KMS-11 (cell line): ENCODE measurements around the gene REPS2.

ENCODE experiments used
- H2AFZ ChIP-seq: fragments of 200-600 bp; sonication (generic); 2 replicates; pipeline ENCODE4 v1.6.1; 2016; ENCODE audit warnings: antibody characterized with exemption, mixed run types, low read depth
- H3K27ac ChIP-seq: fragments of 200-600 bp; sonication (generic); 2 replicates; pipeline ENCODE4 v1.6.1; 2016; ENCODE audit warnings: mild to moderate bottlenecking, mixed run types
- H3K27me3 ChIP-seq: fragments of 200-600 bp; sonication (generic); 2 replicates; pipeline ENCODE4 v1.6.1; 2017; ENCODE audit warnings: mild to moderate bottlenecking, low read depth, mixed run types, moderate library complexity; ENCODE audit not compliant: insufficient read depth
- H3K36me3 ChIP-seq: fragments of 200-600 bp; sonication (generic); 2 replicates; pipeline ENCODE4 v1.6.1; 2017; ENCODE audit warnings: mild to moderate bottlenecking, mixed run types; ENCODE audit not compliant: insufficient read depth
- H3K4me1 ChIP-seq: fragments of 200-600 bp; sonication (generic); 2 replicates; pipeline ENCODE4 v1.6.1; 2016; ENCODE audit warnings: mild to moderate bottlenecking, low read depth, mixed run types; ENCODE audit not compliant: poor library complexity, severe bottlenecking
- H3K4me2 ChIP-seq: fragments of 200-600 bp; sonication (generic); 2 replicates; pipeline ENCODE4 v1.7.0; 2016; ENCODE audit warnings: mild to moderate bottlenecking, mixed run types
- H3K4me3 ChIP-seq: fragments of 200-600 bp; sonication (generic); IDR thresholded peaks from 2 replicates; pipeline ENCODE4 v1.6.1; 2017; ENCODE audit warnings: low read depth, low read length, mixed read lengths; ENCODE audit not compliant: insufficient read depth
- H3K79me2 ChIP-seq: fragments of 200-600 bp; sonication (generic); 2 replicates; pipeline ENCODE4 v1.6.1; 2016; ENCODE audit warnings: low read depth, mixed run types; ENCODE audit not compliant: insufficient read depth
- H3K9ac ChIP-seq: fragments of 200-600 bp; sonication (generic); 2 replicates; pipeline ENCODE4 v1.6.1; 2016; ENCODE audit warnings: mild to moderate bottlenecking, mixed run types
- H4K20me1 ChIP-seq: fragments of 200-600 bp; sonication (generic); 2 replicates; pipeline ENCODE4 v1.6.1; 2016; ENCODE audit warnings: mild to moderate bottlenecking, mixed run types; ENCODE audit not compliant: insufficient read depth
- CTCF ChIP-seq: fragments of 200-600 bp; sonication (generic); conservative IDR thresholded peaks from 2 replicates; pipeline ENCODE4 v1.6.1; 2017; ENCODE audit warnings: low read depth, mild to moderate bottlenecking, antibody characterized with exemption, low read length, moderate library complexity, mixed read lengths

REPS2 gene

GRCh38 chrX:17047224-17047623, 100.8 kb downstream of the REPS2 start:
- H3K9ac ChIP-seq = no peak overlapping the region
- no peaks in the 10 kb centered on the region for H3K36me3 ChIP-seq
- H3K27ac ChIP-seq = no peak overlapping the region
- H3K27me3 ChIP-seq = no peaks in the 10 kb centered on the region
- TF ChIP-seq CTCF = no peak
- H3K79me2 ChIP-seq = no peaks in the 10 kb centered on the region
- no peak overlapping the region for H3K4me3 ChIP-seq
- H2AFZ ChIP-seq = no peak overlapping the region
- peaks cover 9% of the 10 kb centered on the region for H3K4me1 ChIP-seq
- H3K4me2 ChIP-seq = no peak overlapping the region
- H4K20me1 ChIP-seq = no peaks in the 10 kb centered on the region

DNA sequence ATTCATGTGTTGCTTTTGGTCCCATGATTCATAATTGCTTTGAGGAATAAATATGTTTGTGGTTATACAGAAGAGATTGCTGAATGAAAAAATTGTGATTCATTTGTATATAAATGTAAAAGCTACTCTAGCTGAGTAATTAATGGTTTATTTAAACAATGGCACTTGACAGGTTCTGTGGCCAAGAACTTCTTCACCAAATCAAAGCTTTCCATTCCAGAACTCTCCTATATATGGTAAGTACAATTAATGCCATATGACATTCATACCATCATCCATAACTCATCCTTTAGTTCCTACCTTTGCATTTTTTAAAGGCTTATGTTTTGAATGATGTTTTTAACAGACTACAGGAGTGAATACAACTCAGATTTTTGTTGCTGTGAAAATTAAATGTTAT, 105.8 kb downstream of the REPS2 start:
- H3K4me1 ChIP-seq = no peaks in the 10 kb centered on the region
- no peaks in the 10 kb centered on the region for H3K36me3 ChIP-seq
- no peak overlapping the region for H3K27ac ChIP-seq
- H3K79me2 ChIP-seq = no peaks in the 10 kb centered on the region
- H3K27me3 ChIP-seq = no peaks in the 10 kb centered on the region
- H4K20me1 ChIP-seq = no peaks in the 10 kb centered on the region
- no peak overlapping the region for H2AFZ ChIP-seq
- no peak overlapping the region for H3K4me2 ChIP-seq
- no peak for TF ChIP-seq CTCF
- H3K4me3 ChIP-seq = no peak overlapping the region
- no peak overlapping the region for H3K9ac ChIP-seq

DNA sequence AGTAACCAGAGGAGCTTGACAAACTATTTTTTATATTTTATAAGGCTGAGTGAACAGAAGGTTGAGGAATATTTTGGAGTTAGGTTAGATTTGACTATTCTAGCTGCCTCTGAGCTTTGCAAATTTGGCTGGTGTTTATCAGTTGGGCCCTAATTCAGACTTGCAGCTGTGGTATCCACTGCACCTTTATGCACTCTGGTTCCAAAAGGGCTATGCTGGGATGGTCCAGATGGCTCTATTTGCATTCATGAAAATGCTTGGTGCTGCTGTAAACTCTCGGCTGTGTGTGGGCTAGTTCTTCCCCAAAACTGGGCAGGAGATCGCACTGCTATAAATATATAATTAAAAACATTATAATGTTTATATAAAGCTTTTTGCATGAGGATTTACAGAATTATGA, 106.3 kb downstream of the REPS2 start:
- Histone ChIP-seq H3K27ac (no peak overlapping the region), H3K27me3 (no peaks in the 10 kb centered on the region), H3K4me1 (no peaks in the 10 kb centered on the region), H4K20me1 (no peaks in the 10 kb centered on the region), H3K79me2 (no peaks in the 10 kb centered on the region), H3K4me2 (no peak overlapping the region), H3K36me3 (no peaks in the 10 kb centered on the region), H2AFZ (no peak overlapping the region), H3K9ac (no peak overlapping the region), H3K4me3 (no peak overlapping the region)
- TF ChIP-seq CTCF = no peak

DNA sequence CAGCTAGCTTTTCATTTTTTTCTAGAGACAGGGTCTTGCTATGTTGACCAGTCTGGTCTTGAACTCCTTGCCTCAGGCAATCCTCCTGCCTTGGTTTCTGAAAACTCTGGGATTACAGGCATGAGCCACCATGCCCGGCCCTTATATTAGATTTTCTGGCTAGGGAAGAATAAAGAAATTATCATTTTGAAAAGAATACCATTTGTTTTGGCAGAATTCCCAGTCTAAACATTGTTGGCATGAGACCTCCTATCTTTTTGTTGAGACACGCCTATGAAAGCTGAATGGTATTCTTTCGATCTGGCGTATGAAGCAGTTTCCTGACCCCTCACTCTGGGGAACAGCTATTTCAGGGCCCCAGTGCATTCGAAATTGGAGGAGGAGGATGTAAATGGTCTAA, 107.0 kb downstream of the REPS2 start:
- H3K4me3 ChIP-seq = no peak overlapping the region
- no peaks in the 10 kb centered on the region for H3K79me2 ChIP-seq
- no peak overlapping the region for H3K27ac ChIP-seq
- no peaks in the 10 kb centered on the region for H3K36me3 ChIP-seq
- no peak overlapping the region for H3K4me2 ChIP-seq
- H2AFZ ChIP-seq = no peak overlapping the region
- no peak for TF ChIP-seq CTCF
- no peak overlapping the region for H3K9ac ChIP-seq
- H3K27me3 ChIP-seq = no peaks in the 10 kb centered on the region
- no peaks in the 10 kb centered on the region for H4K20me1 ChIP-seq
- H3K4me1 ChIP-seq = no peaks in the 10 kb centered on the region
